ENCODE results near the gene TBCE.

GRCh38 chr1:235426143-235426542, 58.9 kb downstream of the TBCE start:
- no peak for TF ChIP-seq POLR2AphosphoS5 (IDR thresholded peaks at IDR 0.05; ENCODE audit: borderline replicate concordance, low read depth, low read length)
- TF ChIP-seq EZH2 (IDR thresholded peaks at IDR 0.05): no peak
